GM18526 (cell line): ENCODE data around the gene DMKN.

Source experiments
- POLR2A ChIP-seq: IDR thresholded peaks from 3 replicates; pipeline ENCODE4 v1.6.1; 2011; ENCODE audit not compliant: insufficient read length; ENCODE audit errors: extremely low read depth

Gene DMKN

GRCh38 chr19:35539850-35540249 is 26.4 kb upstream of the DMKN start:
- TF ChIP-seq POLR2A = no peak

DNA sequence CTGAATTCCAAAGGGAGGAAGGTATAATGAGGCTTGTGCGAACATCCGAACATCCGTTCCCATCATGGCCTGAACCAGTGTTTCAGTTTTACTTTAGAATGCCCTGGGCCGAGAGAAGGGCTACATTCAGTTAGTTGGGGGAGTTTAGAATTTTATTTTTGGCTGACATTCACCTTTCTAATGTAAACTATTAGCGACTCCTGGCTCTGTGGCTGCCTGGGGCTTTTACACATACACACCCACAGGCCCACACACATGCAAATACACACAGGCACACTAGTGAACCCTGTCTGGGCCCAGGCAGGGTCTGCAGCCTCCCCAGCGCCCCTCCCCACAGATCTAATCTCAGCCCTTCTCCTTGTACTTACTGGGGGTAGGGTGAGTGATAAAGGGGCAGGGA is 25.9 kb upstream of the DMKN start:
- TF ChIP-seq POLR2A = no peak

DNA sequence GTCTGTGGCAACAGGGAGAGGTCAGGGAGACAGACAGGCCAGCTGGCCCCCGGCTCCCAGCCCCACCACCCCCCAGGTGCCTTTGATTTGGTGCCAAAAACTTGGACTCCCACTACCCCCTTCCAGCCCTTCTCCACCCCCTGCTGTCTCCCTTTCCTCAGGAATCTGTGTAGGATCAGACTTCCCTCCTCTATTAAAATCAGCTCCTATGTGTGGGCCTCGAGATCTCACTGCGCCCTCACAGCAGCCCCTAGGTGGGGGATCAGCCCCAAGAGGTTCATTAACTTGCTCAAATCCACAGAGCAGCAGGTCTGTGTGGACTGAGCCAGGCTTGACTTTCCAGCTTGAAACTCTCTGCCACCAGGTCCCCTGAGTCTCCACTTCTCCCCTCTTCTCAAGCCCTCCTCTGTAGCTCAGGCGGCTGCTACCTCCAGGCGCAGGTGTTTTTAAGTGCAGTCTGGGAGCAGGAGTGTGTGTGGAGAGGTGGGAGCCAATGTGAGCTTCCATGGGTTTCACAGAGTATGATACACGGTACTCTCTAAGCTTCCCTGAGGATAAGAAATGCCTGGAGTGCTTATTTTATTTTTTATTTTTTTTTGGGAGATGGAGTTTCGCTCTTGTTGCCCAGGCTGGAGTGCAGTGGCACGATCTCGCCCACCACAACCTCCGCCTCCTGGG is 21.5 kb upstream of the DMKN start:
- no peak for TF ChIP-seq POLR2A

GRCh38 chr19:35533822-35534392 is 20.5 kb upstream of the DMKN start:
- TF ChIP-seq POLR2A = no peak

- TF ChIP-seq POLR2A = no peak
Observed at GRCh38 chr19:35533201-35533821, 19.9 kb upstream of the DMKN start, which contains the start of gene GAPDHS. GAPDHS (plus strand) TSS chr19:35533456; CDS start chr19:35533528, 72 bp downstream.

DNA sequence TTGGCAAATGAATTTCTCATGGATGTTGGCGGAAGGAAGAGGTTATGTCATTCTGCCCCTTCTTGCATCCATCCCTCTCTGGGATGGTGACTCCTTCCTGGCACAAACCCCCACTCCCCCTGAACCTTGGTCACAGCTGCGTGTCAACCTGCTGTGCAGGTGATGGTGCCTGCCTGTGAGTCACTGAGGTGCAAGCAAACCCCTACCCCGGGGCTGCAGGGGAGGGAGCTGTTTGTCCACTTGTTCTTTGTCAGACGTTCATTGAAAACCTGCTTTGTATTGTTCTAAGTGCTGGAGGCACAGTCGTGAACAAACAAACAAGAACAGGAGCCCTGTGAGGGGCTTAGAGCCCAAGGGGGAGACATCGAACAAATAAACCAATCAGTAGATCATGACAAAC is 17.8 kb upstream of the DMKN start:
- no peak for TF ChIP-seq POLR2A

DNA sequence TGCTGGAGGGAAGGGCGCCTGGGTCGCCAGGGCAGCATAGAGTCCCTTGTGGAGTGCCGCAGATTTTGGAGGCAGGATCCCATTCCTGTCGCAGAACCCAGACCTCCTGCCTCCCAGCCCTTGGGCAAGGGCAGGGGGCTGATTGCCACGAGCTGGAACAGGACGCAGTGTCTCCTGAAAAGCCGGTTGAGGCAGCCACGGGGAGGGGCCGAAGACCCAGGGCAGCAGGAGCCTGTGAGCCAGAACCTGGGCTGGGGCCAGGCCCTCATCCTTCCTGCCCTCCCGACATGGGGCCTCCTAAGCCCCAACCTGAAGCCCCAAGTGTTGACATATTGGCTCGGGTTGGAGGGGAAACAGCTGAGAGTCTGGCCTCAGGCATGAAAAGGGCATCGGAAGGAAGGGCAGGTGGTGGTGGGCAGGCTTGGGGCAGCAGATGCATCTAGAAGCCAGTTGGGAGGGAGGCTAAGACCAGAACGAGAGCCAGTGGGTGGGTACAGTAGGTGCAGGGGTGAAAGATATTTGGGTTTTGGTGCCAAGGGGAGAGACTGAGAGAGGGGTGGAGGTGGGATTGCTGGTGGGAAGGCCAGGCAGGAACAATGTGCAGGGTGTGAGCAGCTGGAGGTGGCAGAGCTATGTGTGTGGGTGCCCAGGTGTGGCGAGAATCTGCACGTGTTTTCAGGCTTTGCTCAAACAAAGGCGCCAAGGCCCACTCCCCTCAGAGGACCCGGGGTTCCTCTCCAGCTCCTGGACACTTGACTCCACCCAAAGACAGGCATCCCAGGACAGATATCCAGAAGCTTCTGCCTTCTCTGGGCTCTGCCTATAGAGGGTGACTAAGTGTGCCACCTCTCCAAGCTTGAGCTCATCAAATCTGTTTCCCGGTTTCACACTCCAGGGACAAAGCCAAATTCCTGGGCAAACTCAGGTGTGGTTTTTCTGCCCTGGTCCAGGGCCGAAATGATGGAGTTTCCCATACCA is 16.1 kb upstream of the DMKN start:
- no peak for TF ChIP-seq POLR2A

GRCh38 chr19:35528218-35529038 is 15.0 kb upstream of the DMKN start, which contains the start of gene SBSN:
SBSN (minus strand) TSS chr19:35528311; CDS start chr19:35528281, 30 bp downstream.
- TF ChIP-seq POLR2A = no peak

DNA sequence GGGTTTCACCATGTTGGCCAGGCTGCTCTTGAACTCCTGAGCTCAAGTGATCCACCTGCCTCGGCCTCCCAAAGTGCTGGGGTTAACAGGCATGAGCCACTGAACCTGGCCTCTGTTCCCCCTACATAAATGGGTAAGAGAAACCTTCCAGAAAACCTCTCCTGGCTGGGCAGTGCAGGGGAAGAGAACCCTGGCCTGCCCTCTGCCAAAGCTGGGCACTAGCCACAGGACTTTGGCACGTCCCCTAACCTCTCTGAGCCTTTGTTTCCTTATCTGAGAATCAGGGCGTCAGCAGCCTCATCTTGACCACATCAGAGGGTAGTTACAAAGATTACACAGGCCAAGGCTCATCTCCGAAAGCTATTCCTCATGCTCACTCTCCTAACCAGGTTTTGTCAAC is 12.4 kb upstream of the DMKN start:
- no peak for TF ChIP-seq POLR2A

- no peak for TF ChIP-seq POLR2A
Observed at GRCh38 chr19:35524181-35524837, 10.9 kb upstream of the DMKN start.

DNA sequence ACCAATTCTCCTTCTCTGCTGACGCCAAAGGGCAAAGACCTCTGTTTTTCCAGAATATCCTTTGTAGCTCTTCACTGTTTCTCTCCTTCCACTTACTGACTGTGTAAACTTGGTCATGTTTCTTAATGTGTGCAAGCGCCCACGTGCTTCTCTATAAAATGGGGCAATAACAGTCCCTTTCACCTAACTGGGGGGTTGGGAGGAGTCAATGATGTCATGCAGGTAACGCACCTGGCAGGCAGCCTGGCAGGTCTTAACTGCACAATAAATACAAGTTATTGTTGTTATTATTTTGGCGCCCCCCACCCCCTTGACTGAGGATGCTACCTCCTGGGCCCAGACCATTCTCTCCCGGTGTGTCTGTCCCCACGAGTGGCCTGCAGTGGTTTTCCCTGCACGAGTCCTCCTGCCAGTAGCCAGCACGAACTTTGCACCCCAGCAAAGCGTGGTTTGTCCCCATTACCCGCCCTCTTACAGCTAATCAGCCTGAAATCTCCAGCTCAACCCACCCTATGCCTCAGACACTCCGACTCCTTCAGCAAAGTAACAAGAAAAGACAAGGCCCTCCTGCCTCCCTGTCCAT is 9.4 kb upstream of the DMKN start:
- no peak for TF ChIP-seq POLR2A

- no peak for TF ChIP-seq POLR2A
Observed at GRCh38 chr19:35521124-35521743, 7.8 kb upstream of the DMKN start.

DNA sequence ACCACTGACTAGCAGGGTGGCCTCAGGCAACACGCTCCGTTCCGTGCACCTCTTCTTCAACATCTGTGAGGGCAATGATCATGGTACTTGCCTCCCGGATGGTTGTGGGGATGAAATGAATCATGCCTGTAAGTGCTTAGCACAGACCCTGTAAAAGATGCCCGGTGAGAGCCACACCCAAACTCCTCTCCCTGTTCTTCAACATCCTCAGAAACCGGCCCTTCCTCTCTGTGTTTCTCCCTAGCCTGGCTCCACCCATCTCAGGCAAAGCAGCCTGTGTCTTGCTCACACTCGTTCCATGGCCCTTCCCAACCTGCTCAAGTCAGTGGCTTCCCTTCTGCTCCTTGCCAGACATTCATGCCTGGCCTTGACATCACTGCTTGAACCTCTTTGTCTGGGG is 5.8 kb upstream of the DMKN start:
- no peak for TF ChIP-seq POLR2A
